HepG2 (cell line): ENCODE measurements around the gene OR10P1. TPM values are rescaled to one million over a fixed set of nuclear protein-coding genes. Genes with fewer than 3 reads are reported as not detected.

ENCODE experiments used
- ATAC-seq: fragments of 200-7000 bp; cut with Tn5 transposase; 3 replicates; pipeline ENCODE4 v1.9.1; 2020; ENCODE audit warnings: mild to moderate bottlenecking, moderate library complexity
- BruUV-seq: library from RNA; stranded (reverse); fragments of 400-500 nt; replicated peaks from 2 replicates; lab custom pipeline; 2021; lab: Mats Ljungman, UMichigan
- CTCF ChIA-PET: fragments of 300-600 bp; formaldehyde crosslinking; extraction: SDS; loops from one replicate; lab custom pipeline; 2021; ENCODE audit warnings: low total read pairs, inconsistent platforms, low intra/inter-chr PET ratio; lab: Yijun Ruan, JAX
- POLR2A ChIA-PET: fragments of 350-600 bp; sonication (Branson Sonifier 250); formaldehyde crosslinking; loops from one replicate; lab custom pipeline; 2020; ENCODE audit warnings: antibody characterized with exemption, inconsistent platforms; lab: Yijun Ruan, JAX
- DNase-seq: peaks from one replicate; pipeline ENCODE4 v3.0.0-alpha.2; 2015; ENCODE audit warnings: low spot score
- FAIRE-seq: peaks from 3 replicates; lab custom pipeline; 2011; peaks lifted over from hg19 to GRCh38; lab: Jason Lieb, UNC
- H2AFZ ChIP-seq: one replicate; pipeline ENCODE4 v1.6.1; 2011; ENCODE audit warnings: low read length, inconsistent platforms
- H3K27ac ChIP-seq: fragments of 300-600 bp; 3 replicates; pipeline ENCODE4 v1.8.0; 2011; ENCODE audit warnings: mixed run types, mild to moderate bottlenecking, mixed read lengths, low read length, inconsistent platforms; ENCODE audit not compliant: insufficient read depth; ENCODE audit errors: extremely low read length
- H3K27me3 ChIP-seq, 2 experiments: fragments of 200-600 bp in 1 of 2; 2 replicates in 1 of 2; 3 replicates in 1 of 2; pipeline versions ENCODE4 v1.6.0 to v1.8.0; 2011; ENCODE audit warnings: low read length in 2 of 2, mild to moderate bottlenecking in 2 of 2, moderate library complexity in 2 of 2, inconsistent platforms in 1 of 2; ENCODE audit not compliant: insufficient read depth in 2 of 2, control insufficient read depth in 1 of 2
- H3K36me3 ChIP-seq, 2 experiments: fragments of 200-600 bp in 1 of 2; replicated peaks in 1 of 2; 2 replicates in 1 of 2; 3 replicates in 1 of 2; pipeline versions ENCODE4 v1.5.1 to v1.8.0; 2011; ENCODE audit warnings: low read length in 2 of 2, inconsistent platforms in 1 of 2; ENCODE audit not compliant: insufficient read depth in 2 of 2, control insufficient read depth in 1 of 2
- H3K4me1 ChIP-seq: 2 replicates; pipeline ENCODE4 v1.5.1; 2012; ENCODE audit warnings: low read length, inconsistent platforms; ENCODE audit not compliant: insufficient read depth
- H3K4me2 ChIP-seq: 2 replicates; pipeline ENCODE4 v1.6.0; 2011; ENCODE audit warnings: low read depth, low read length, inconsistent platforms
- H3K4me3 ChIP-seq, 3 experiments: fragments of 200-600 bp in 1 of 3; sonication (generic), shearing (Covaris generic) in 1 of 3; replicated peaks in 1 of 3; 2 replicates each; pipeline ENCODE4 v1.5.1; 2011 to 2016; ENCODE audit warnings: low read length in 3 of 3, inconsistent platforms in 2 of 3, low read depth in 2 of 3, mild to moderate bottlenecking in 2 of 3, control low read depth in 1 of 3, mixed read lengths in 1 of 3; ENCODE audit not compliant: insufficient read depth in 1 of 3
- H3K79me2 ChIP-seq: one replicate; pipeline ENCODE4 v1.6.1; 2011; ENCODE audit warnings: low read length, inconsistent platforms; ENCODE audit not compliant: insufficient read depth
- H3K9ac ChIP-seq: 2 replicates; pipeline ENCODE4 v1.6.0; 2011; ENCODE audit warnings: mild to moderate bottlenecking, low read depth, low read length, inconsistent platforms; ENCODE audit not compliant: insufficient read depth
- H3K9me3 ChIP-seq: 2 replicates; pipeline ENCODE4 v1.5.1; 2012; ENCODE audit warnings: mild to moderate bottlenecking, low read length
- H4K20me1 ChIP-seq: 2 replicates; pipeline ENCODE4 v1.6.0; 2011; ENCODE audit warnings: inconsistent platforms, mild to moderate bottlenecking, low read length, moderate library complexity; ENCODE audit not compliant: insufficient read depth
- CENPT ChIP-seq: sonication (generic); formaldehyde crosslinking; IDR thresholded peaks from 2 replicates; pipeline ENCODE4 v1.8.0; 2022; ENCODE audit warnings: low read depth, mild to moderate bottlenecking, moderate library complexity, missing genetic modification reagents
- ETV5 ChIP-seq: IDR thresholded peaks from 2 replicates; pipeline ENCODE4 v1.6.1; 2018; ENCODE audit warnings: missing biosample characterization, missing genetic modification reagents, inconsistent platforms, borderline replicate concordance
- GPN1 ChIP-seq: sonication (generic); formaldehyde crosslinking; IDR thresholded peaks from 2 replicates; pipeline ENCODE4 v1.5.1; 2020; ENCODE audit warnings: missing genetic modification reagents, borderline replicate concordance
- ISX ChIP-seq: sonication (generic); formaldehyde crosslinking; conservative IDR thresholded peaks from 2 replicates; pipeline ENCODE4 v1.5.0; 2020; ENCODE audit warnings: missing genetic modification reagents
- POLR2AphosphoS5 ChIP-seq: IDR thresholded peaks from 2 replicates; pipeline ENCODE4 v1.6.1; 2012; ENCODE audit warnings: low read depth, low read length
- TCF7 ChIP-seq: sonication (generic); IDR thresholded peaks from 2 replicates; pipeline ENCODE4 v1.6.1; 2016; ENCODE audit warnings: antibody characterized with exemption, low read depth
- TFDP2 ChIP-seq: sonication (generic); formaldehyde crosslinking; IDR thresholded peaks from 2 replicates; pipeline ENCODE4 v1.4.0; 2020; ENCODE audit warnings: missing genetic modification reagents
- ZKSCAN8 ChIP-seq: IDR thresholded peaks from 2 replicates; pipeline ENCODE4 v1.6.1; 2016; ENCODE audit warnings: borderline replicate concordance, missing genetic modification reagents, missing compliant biosample characterization
- ZNF558 ChIP-seq: sonication (generic); formaldehyde crosslinking; IDR thresholded peaks from 2 replicates; pipeline ENCODE4 v1.9.0; 2022; ENCODE audit warnings: mild to moderate bottlenecking, missing genetic modification reagents, borderline replicate concordance
- ZNF646 ChIP-seq: sonication (generic); formaldehyde crosslinking; IDR thresholded peaks from 2 replicates; pipeline ENCODE4 v1.9.0; 2021; ENCODE audit warnings: mild to moderate bottlenecking, missing genetic modification reagents
- ZNF788 ChIP-seq: sonication (generic); formaldehyde crosslinking; IDR thresholded peaks from 2 replicates; pipeline ENCODE4 v1.5.0; 2020; ENCODE audit warnings: mild to moderate bottlenecking, missing genetic modification reagents, borderline replicate concordance
- ZUFSP ChIP-seq: sonication (generic); formaldehyde crosslinking; IDR thresholded peaks from 2 replicates; pipeline ENCODE4 v1.9.0; 2021; ENCODE audit warnings: missing genetic modification reagents, mild to moderate bottlenecking, borderline replicate concordance
- whole genome bisulfite sequencing: methylation state at CpG from one replicate; pipeline ENCODE4 v1.1.6; 2017; ENCODE audit warnings: low lambda C conversion rate; 5-methylcytosine and 5-hydroxymethylcytosine counted together
- in situ Hi-C: cut with HindIII; loops from 2 replicates; pipeline ENCODE4 v1.10.0; 2017; ENCODE audit warnings: low pct_unique_long_range_greater_than_20kb; ENCODE audit not compliant: extremely low pct_ligation_motif_present
- intact Hi-C: fragments of 100-400 bp; cut with micrococcal nuclease; formaldehyde crosslinking; loops from one replicate; pipeline ENCODE4 v1.10.0; 2022; ENCODE audit not compliant: unreplicated experiment
- polyA plus RNA-seq, 8 experiments: library from polyadenylated mRNA; depleted of rRNA in 3 of 8; stranded (reverse) in 7 of 8; unstranded in 1 of 8; fragments of >200 nt; fragmentation: Illumina TruSeq in 4 of 8; extraction: Trizol in 4 of 8; gene quantifications; 2 replicates each; pipeline versions ENCODE4 v1.2.1 to v1.2.3, GENCODE V29; 2011 to 2016; ENCODE audit warnings: low read depth in 4 of 8, missing spikeins in 1 of 8, mixed read lengths in 1 of 8; ENCODE audit not compliant: insufficient read depth in 1 of 8
- total RNA-seq, 5 experiments: library from RNA; depleted of rRNA; stranded (reverse); fragments of >200 nt; fragmentation: Illumina TruSeq; extraction: Trizol; gene quantifications; 2 replicates each; pipeline ENCODE4 v1.2.3, GENCODE V29; 2016; ENCODE audit warnings: low read depth in 1 of 5

Gene OR10P1
- total and polyA plus RNA-seq, 2 of the 13 experiments (the other 11 are each of a cell fraction or from before 2014, with no cell fraction given) = not detected

- H3K9ac ChIP-seq = peak overlapping the region; percentile 64
- peak; percentile 96 for ATAC-seq
- TF ChIP-seq ISX (CRISPR knock-in tag) (no peak), ZNF646 (no peak), GPN1 (CRISPR knock-in tag) (no peak), ZNF788 (CRISPR knock-in tag) (peak; percentile 82; the same call in 1 of the 2 replicates), ZKSCAN8 (CRISPR knock-in tag) (0 out of 2 replicates have a peak, but pooled peaks have one; percentile 50), TFDP2 (CRISPR knock-in tag) (peak; percentile 55; the same call in 1 of the 2 replicates), CENPT (CRISPR knock-in tag) (no peak), ETV5 (CRISPR knock-in tag) (peak; percentile 85), TCF7 (no peak), ZNF558 (CRISPR knock-in tag) (0 out of 2 replicates have a peak, but pooled peaks have one; percentile 50), ZUFSP (CRISPR knock-in tag) (no peak), POLR2AphosphoS5 (peak; percentile 90)
These were observed 44.7 kb downstream of the OR10P1 start for GRCh38 chr12:55681142-55682077.

More at GRCh38 chr12:55681142-55682077, 44.7 kb downstream of the OR10P1 start:
- 0% methylated on average over 8 of the region's 17 CpGs for WGBS
- intact Hi-C loops = loop anchor here (1.0 to 2.0 kb wide), 4 partner anchors 20 to 47 kb away; partner anchors contain the start of genes CD63 and RDH5
- BruUV-seq = TSS peak; percentile 42
- Histone ChIP-seq H3K79me2 (peaks cover 7% of the 10 kb centered on the region), H4K20me1 (no peaks in the 10 kb centered on the region), H2AFZ (peak overlapping the region; percentile 92), H3K36me3 (peaks cover 0 to 3% of the 10 kb centered on the region in 2 experiments; a peak in 1 of 5 replicates), H3K4me3 (peak overlapping the region; percentile 70 to 90 (median 88)), H3K9me3 (no peaks in the 10 kb centered on the region), H3K27ac (peak overlapping the region; percentile 72), H3K4me1 (peaks cover 22% of the 10 kb centered on the region), H3K27me3 (no peaks in the 10 kb centered on the region; a peak in 1 of 5 replicates), H3K4me2 (peak overlapping the region; percentile 95)
- CTCF ChIA-PET = interaction anchor here (0.7 to 2.2 kb wide), 6 partner anchors 21 to 57 kb away, joined by 3 to 13 read pairs (median 3); partner anchors contain the start of gene RDH5
- in situ Hi-C loops = no loop called here
- FAIRE-seq (peak; percentile 94), DNase-seq (peak; percentile 92)
- POLR2A ChIA-PET = interaction anchor here (0.6 to 2.5 kb wide), 15 partner anchors 15 to 182 kb away, joined by 3 to 23 read pairs (median 5); partner anchors contain the start of genes BLOC1S1, CD63, DNAJC14 and ITGA7
